Measurements from ENCODE around the gene COL9A1.

Gene COL9A1

GRCh38 chr6:70168681-70169377 lies 134.1 kb downstream of the COL9A1 start:
- TF ChIP-seq CTCF (IDR thresholded peaks at IDR 0.05; ENCODE audit: borderline replicate concordance, insufficient read depth, low read depth, low read length), result no peak
- H3K4me3 ChIP-seq (ENCODE audit: low read depth, low read length), result no peak overlapping the region

Measured in GM12875 (cell line).